8988T (cell line): ENCODE data around the gene AAGAB.

Source experiments
- DNase-seq: peaks from one replicate; pipeline ENCODE4 v3.0.0; 2011

The AAGAB gene

DNA sequence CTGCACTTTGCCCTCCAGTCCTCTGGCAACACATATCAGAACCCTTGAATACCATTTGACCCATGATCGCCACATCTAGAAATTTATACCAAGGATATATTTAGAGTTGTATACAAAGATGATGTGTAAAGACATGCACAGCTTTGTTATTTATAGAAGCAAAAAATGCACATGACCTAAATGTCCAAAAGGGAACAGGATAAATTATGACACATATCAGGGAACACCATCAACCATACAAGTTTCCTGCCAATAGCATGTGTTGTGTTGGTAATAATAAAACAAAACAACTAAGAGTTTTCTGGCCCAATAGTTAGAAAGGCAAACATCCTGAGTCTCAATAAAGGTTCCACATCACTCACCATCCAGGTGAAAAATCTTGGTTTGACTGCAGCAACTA, 51.5 kb downstream of the AAGAB start:
- no peak for DNase-seq

DNA sequence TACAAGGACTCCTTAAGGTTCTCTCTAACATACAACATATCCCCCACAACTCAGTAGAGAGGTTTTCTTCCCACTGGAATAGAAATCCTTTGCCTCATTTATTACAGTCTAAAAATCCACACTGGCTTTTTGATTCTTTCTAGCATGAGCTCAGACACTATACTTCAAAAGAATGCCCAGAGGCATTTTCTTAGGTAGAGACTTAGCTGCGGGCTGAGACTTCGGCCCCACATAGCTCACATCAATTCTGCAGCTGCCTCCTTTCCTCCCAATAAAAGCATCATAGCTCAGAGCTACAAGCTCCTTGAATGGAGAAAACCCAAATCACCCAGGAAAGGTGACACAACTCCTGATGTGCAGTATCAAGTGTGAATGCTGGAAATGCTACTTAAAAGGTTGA, 52.4 kb downstream of the AAGAB start:
- DNase-seq, result no peak

DNA sequence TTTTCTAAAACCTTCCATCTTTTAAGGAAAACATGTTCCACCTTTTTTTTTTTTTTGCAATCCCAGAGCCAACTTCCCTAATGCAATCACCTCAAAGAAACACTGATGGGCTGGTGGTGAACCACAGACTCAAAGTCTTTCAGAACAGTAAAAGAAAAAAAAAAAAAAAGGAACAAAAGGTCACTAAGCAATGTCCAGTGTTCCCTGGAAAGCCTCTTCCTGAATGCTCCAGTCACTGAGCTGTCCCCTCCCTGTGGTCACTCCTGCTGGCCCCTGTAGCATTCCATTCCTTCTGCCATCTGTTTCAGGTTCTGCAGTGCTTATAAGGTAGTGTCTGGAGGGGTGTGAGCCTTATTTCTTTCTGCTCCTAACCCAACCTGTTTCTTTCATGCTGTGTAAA, 53.3 kb downstream of the AAGAB start:
- DNase-seq, result no peak

DNA sequence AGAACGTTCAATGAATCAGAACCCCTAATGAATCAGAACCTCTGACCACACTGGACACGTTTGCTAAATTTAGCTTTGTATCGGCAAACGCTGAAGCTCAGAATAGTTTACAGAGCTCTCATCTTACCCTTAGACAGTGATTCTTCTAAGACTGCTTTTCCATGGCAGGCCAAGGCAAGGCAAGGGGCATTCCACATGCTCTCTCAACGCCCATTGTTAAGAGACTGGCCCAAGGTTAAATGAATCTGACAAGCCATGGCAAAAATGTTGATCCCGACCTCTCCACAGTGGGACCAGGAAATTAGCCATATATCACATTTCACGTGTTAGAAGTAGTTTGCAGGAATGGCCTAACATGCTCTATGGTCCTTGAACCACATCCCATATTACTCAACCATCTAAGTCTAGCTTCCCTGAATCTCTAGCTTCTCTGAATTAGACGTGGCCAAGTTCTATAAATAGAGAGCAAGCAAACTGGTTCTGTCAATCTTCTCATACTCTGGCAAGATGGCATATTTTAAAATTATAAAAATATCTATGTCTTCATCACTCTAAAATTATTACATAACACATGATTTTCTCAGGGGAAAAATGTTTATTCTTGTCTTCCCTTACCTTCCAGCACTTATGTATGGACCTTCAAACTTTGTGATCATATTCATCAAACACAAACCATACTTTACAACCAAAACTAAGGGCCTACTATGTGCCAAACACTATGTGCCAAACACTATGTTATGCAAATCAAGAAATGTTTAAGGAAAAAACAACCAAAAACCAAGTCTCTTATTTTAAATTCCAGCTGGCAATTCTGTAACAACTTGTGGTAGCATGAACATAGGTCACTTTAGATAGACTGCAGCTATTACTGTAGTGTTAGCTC, 54.3 kb downstream of the AAGAB start:
- DNase-seq, result no peak

DNA sequence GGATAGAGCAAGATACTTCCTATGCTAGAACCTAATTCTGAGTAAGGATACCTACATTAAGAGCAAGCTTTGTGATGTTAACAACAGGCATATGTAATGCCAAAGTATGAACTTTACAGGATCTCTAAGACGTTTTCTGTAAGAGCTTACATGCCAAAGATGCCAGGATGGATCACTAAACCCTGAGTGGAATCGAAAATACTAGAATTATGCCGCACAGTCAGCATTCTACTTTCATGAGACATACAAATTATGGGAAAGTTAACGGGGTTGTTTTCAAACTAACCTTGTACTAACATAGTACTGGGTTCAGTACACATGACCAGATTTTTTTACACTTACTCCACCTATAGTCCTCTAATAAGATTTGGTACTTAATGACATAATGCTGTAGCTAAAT, 55.1 kb downstream of the AAGAB start:
- DNase-seq, result no peak

DNA sequence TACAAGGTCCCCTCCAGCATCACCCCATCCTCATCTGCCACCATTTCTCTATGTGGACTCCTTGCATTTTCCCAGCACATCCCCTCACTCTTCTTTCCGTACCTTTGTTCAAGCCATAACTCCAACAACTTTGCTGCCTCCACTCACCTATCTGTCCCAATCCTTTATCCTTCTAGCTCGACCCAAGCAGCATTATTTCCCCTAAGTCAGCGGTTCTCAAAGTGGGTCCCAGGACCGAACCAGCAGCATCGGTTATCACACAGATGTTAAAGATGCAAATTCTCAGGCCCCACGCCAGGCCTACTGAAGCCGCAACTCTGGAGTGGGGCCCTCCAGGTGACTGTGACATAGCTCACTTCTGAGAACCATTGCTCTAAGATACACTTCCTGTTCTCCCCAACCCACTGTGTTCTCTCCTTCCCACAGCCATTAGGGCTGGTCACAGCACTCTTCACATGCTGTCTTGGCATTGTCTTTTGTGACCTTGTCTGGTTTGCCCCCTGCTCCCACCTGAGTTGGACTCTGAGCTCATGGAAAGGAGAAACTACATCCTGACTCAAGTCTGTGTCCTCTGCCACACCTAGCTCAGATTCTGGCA, 56.2 kb downstream of the AAGAB start:
- no peak for DNase-seq

DNA sequence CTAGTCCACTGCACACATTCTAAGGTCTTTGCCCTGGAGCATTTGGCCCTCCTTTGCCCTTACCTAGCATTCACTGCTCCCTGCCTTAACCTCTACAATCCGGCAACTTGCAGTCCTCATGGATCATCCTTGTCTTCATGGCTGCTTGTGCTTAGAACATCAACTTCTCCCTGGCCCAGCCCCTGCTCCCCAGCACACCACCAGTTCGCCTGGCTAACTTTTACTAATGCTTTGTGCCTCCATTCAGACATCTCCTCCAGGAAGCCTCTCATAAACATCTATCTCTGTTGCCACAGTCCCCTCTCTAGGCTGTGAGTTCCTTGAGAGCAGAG, 57.1 kb downstream of the AAGAB start:
- no peak for DNase-seq

DNA sequence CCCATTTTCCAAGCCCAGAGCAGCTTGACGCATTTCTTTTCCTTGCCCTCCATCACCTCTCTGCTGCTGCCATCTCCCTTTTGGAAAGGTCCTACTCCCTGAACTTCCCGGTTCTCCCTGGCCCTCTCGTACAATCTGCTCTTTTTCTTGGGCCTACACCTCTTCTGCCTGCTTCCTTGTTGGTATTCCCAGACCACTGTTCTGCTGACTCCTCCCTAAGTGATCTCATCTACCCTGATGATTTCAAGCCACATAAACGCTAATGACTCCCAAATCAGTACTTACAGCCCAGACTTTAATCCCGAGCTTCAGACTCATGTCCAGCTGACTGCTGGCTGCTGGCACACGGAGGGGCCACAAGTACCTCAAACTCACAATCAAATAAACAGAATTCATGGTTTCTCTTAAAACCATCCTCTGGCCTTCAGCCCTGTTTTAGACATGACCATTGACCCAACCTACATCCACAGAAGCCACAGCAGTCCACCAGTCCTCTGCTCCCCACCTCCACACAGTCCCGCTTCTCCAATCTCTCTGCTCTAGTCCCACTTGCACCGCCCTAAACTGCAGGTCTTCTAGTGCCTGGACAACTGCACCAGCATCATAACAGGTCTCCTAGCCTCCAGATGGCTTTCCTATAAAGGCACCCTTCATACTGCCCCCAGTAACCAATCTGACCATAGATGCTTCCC, 57.6 kb downstream of the AAGAB start:
- no peak for DNase-seq

DNA sequence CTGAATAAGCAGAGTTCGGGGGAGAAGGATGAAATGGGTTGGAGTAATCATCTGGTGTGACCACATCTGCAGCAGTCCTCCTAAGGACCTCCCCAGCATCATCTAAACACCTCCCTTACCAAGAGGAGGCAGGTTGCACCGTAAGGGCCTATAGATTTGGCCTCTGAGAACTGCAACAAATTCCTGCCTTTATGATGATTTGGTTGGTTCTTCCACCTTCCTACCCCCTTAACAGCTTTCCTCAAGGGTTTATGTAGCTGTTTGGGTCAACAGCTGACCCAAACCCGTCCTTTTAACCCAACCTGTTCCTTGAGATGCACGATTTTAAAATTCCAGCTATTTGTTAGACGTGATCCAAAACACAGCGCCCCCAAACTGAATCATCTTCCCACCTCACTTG, 58.2 kb downstream of the AAGAB start:
- no peak for DNase-seq

DNA sequence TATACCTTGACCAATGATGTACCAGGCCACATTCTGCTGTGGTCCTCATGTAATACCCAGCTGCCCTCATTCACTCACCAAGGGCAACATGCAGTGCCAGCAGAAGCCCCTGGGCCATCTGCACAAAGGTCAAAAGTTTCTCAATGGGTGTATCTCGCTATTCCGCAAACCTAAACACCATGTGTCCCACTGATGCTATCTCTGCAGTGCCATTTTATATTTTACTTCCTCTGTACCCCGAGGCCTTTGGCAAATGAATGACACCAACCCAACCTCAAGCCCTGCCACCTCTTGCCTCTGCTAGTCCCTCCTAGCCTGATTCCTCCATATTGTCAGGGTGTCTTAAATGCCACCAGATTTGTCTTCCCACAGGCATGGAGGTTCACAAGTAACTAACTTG, 59.2 kb downstream of the AAGAB start:
- no peak for DNase-seq

DNA sequence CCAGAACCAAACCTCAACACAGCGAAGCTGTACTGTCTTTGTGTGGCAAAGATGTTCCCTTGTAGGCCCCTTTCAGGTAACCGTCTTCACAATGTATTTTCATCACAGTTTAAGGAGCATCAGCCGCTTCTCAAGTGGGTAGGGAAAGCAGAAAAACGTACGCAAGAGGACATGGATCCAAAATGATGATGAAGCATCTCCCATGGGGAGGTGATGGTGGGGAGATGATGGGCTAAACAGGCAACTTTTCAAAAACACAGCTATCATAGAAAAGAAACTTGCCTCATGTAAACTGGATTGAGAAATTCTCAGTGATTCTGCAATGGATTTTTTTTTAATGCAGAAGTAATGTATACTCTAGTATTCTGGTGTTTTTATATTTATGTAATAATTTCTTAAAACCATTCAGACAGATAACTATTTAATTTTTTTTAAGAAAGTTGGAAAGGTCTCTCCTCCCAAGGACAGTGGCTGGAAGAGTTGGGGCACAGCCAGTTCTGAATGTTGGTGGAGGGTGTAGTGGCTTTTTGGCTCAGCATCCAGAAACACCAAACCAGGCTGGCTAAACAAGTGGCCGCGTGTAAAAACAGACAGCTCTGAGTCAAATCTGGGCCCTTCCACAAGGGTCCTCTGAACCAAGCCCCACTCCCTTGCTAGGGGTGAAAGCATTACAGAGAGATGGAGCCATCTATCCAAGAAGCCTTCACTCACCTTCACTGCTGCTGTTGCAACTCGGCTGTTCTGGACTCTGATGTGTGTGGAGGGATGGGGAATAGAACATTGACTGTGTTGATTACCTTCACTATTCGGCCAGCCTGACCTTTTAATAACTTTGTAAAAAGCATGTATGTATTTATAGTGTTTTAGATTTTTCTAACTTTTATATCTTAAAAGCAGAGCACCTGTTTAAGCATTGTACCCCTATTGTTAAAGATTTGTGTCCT, 60.0 kb downstream of the AAGAB start:
- DNase-seq, result no peak

DNA sequence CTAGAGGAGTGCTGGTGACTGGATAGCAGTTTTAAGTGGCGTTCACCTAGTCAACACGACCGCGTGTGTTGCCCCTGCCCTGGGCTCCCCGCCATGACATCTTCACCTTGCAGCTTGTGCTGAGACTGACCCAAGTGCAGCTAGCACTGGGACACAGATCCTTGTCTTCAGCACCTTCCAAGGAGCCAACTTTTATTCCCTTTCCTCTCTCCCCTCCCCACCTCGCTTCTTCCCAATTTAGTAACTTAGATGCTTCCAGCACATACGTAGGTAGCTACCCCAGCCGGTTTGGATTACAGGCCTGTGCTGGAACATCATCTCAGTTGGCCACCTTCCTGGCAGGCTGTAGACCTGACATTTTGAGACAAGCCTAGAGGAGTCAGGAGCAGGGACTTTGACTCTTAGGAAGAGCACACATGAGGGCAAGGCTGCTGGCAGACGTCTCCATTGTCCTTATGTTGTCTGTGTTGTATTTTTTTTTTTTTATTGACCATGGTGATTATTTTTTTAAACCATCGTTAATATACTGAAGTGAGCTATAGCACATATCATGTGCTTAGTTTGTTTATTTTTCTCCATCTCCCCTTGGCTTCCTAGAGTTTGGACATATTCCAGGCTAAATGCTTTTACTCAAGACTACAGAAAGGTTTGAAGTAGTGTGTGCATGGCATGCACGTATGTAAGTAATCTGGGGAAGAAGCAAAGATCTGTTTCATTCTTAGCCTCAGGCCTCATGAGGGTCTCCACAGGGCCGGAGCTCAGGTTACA, 61.1 kb downstream of the AAGAB start:
- DNase-seq, result no peak

DNA sequence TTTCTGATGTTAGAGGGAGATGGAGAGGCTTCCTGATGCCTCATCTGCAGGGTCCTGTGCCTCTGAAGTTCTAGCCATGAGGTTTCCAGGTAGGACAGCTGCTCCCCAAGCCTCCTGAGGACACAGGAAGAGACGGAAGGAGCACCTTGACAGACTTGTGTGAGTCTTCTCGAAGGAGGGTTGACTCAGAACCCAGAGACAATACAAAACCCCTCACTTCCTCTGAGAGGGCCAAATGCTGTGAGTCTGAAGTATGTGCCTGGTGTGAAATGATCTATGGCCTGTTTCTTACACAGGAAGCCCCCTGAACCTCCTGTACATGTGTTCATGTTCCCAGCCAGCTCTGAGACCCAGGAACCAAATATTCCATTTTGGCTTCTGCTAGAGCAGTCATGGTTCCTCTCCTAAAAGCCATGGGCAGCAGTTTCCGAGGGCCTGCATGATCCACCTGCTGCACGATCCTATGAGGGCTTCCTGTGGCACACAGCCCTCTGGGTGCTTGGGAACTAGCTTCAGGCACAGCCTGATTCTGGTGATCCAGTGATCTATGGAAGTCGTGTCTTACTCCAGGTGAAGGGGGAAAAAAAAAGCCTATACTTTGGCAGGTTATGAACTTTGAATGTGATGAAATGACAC, 62.2 kb downstream of the AAGAB start:
- no peak for DNase-seq

DNA sequence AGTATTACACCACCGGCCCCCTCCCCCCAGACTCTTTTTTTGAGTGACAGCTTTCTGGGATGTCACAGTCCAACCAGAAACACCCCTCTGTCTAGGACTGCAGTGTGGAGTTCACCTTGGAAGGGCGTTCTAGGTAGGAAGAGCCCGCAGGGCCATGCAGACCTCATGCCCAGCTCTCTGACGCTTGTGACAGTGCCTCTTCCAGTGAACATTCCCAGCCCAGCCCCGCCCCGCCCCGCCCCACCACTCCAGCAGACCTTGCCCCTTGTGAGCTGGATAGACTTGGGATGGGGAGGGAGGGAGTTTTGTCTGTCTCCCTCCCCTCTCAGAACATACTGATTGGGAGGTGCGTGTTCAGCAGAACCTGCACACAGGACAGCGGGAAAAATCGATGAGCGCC, 63.6 kb downstream of the AAGAB start:
- DNase-seq, result no peak

DNA sequence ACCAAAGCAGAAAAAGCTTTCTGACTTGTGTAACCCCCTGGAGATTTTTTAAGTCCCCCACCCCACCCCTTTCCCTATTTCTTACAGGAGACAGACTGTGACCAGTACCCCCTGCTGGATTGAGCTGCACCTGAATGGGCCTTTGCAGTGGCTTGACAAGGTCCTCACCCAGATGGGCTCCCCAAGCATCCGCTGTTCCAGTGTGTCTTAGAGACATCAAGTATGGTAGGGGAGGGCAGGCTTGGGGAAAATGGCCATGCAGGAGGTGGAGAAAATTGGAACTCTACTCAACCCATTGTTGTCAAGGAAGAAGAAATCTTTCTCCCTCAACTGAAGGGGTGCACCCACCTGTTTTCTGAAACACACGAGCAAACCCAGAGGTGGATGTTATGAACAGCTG, 64.1 kb downstream of the AAGAB start:
- no peak for DNase-seq

DNA sequence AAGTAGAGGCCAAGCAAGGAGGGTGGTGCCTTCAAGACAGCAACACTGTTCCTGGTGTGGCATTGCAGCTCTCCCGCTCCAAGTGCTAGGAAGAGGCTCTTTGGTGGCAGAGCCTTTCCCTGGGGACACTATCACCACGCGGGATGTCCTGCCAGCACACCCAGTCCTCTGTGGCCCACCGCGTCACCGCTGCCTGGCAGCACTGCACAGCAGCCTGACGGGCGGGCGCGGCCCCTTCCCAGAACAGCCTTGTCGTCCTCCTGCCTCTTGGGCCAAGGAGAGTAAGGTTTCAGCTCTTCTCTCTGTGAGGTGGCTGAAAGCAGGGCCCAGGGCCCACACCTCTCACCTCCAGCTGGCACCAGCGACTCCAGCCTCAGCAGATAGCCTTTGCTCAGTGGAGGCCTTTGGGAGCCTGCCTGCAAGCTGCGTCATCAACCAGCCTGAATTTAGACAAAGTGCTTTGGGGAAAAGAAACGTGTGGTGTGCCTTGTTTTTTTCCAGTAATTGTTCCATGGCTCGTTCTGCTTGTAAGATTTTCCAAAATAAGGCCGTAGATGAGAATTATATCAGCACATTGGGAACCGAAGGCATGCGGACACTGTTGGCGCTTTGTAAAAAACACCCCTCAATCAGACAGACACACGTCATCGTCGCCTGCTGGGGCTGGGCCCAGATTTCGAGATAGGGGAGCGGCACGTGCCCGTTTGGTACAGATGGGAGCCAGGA, 65.0 kb downstream of the AAGAB start:
- no peak for DNase-seq

DNA sequence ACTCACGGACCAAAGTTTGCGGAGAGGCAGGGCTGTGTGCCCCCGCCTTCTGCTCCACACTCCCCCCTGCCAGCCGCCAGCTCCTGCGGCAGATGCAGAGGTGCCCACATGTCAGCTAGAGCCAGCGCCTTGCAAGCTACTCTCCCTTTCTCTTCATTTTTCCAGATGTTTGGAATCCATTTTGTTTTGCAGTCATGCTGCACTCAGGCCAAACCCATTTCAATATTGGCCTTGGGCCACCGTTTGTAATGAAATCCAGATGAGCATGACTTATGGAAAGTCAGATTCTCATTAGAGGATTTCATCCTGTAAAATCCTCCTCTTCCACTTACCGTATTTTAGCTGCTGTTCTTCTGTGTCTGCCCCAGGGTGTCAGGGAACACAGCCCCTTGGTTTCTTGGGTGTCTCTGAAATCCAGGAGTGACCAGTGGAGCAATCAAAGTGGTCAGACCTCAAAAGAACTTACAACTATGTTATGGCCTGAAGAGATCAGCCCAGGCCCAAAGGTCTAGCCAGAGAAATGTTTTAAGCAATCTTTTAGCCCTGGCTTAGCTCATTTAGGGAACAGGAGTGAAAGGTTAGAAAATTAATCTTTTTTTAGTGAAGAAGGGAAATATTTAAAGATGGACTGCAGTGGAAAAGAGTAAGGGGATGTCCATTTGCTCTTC, 65.8 kb downstream of the AAGAB start:
- no peak for DNase-seq

DNA sequence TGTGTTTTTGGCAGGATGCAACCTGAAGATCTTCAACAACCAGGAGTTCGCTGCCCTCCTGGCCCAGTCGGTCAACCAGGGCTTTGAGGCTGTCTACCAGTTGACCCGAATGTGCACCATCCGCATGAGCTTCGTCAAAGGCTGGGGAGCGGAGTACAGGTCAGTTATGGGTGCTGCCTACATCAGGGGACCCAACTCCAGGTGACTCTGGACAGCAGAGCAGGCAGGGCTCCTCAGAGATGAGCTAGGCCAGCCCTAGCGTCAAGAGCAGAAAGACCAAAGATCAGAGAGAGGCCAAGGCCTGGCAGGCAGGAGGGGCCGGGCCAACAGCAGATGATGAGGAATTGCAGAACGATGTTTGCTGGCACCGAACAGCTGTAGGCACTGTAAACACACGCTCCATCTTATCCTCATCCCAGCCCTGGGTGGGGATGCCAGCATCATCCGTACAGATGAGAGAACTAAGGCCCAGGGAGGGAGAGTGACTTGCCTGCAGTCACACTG, 67.1 kb downstream of the AAGAB start:
- DNase-seq, result no peak

DNA sequence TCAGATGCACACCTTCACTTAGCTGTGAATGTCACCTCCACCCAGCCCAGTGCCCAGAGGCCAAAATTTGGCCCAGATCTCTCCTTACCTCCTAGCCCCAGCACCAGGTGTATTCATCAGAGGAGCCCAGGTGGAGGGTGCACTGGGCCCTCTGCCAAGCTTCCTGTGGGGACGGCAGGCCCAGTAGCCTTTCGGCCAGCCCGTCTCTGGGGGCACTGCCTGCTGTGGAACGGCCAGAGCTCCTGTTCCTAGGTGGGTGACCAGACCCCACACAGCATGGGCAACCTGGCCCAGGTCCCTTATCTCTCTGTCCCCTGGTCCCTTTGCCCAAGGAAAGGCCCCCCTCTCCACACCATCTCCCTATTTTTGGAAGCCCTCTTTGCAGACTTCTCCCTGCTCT, 67.8 kb downstream of the AAGAB start:
- no peak for DNase-seq

DNA sequence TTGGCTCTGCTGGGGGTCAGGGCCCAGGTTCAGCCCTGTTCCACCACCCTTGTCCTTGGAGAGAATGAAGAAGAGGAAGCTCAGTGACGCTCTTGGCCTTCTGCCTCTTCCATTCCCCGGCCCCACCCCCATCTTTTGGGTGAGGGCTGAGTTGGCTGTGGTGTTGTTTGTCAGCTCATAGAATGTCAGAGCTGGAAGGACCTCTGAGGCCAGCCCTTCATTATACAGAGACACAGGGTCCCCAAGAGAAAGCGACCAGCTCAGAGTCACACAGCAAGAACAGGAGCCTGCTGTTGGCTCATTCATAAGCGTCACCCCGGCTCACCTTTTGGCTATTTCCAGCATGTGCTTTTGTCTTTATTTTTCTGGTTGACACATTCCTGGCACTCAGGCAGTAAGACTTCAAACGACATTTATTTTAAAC, 68.2 kb downstream of the AAGAB start:
- DNase-seq, result no peak
